ENCODE measurements around the gene ATP8A2. TPM values are rescaled to one million over a fixed set of nuclear protein-coding genes. Genes with fewer than 3 reads are reported as not detected.

Gene ATP8A2
- total RNA-seq, 1 experiment from 2014 or later: 5.2 TPM

- TF ChIP-seq USF1 (CRISPR knock-in tag; IDR thresholded peaks at IDR 0.05) (no peak), CREM (CRISPR knock-in tag; IDR thresholded peaks at IDR 0.05) (no peak), KAT7 (CRISPR knock-in tag; IDR thresholded peaks at IDR 0.05; ENCODE audit: borderline replicate concordance) (no peak), PRDM15 (CRISPR knock-in tag; IDR thresholded peaks at IDR 0.05) (no peak), CDX4 (CRISPR knock-in tag; IDR thresholded peaks at IDR 0.05; ENCODE audit: borderline replicate concordance) (no peak)
These were observed 640.4 kb downstream of the ATP8A2 start (continued) for GRCh38 chr13:26011996-26012821.

GRCh38 chr13:26012995-26013394 is 641.2 kb downstream of the ATP8A2 start:
- no peaks in the 10 kb centered on the region for H3K9me3 Mint-ChIP-seq
- H3K4me1 Mint-ChIP-seq: peaks cover 33% of the 10 kb centered on the region
- TF ChIP-seq ZNF532 (CRISPR knock-in tag; IDR thresholded peaks at IDR 0.05; ENCODE audit: borderline replicate concordance) (no peak), ATF6 (CRISPR knock-in tag; IDR thresholded peaks at IDR 0.05) (no peak), HMGXB4 (CRISPR knock-in tag; IDR thresholded peaks at IDR 0.05) (no peak), ATF1 (CRISPR knock-in tag; IDR thresholded peaks at IDR 0.05) (no peak), E2F5 (CRISPR knock-in tag; IDR thresholded peaks at IDR 0.05) (no peak), AFF4 (CRISPR knock-in tag; IDR thresholded peaks at IDR 0.05; ENCODE audit: borderline replicate concordance) (no peak)

More at GRCh38 chr13:26012995-26013394, 641.2 kb downstream of the ATP8A2 start:
- ChIA-PET CTCF (interaction anchor here (0.8 to 1.2 kb wide), 3 partner anchors 24 to 183 kb away, joined by 3 to 4 read pairs (median 3); no protein-coding TSS in a partner anchor), POLR2A (no interaction called here)
- DNase-seq (ENCODE audit: low spot score) (no peak), ATAC-seq (no peak)
- Mint-ChIP-seq H3K36me3 (no peaks in the 10 kb centered on the region), H3K27me3 (ENCODE audit: low read depth) (peaks cover 32% of the 10 kb centered on the region), H3K27ac (no peak overlapping the region), H3K4me3 (no peak overlapping the region)

All from WTC11 (cell line).